ENCODE data around the gene FBXW12. TPM values are rescaled to one million over a fixed set of nuclear protein-coding genes. Genes with fewer than 3 reads are reported as not detected.

The FBXW12 gene
- polyA plus RNA-seq, 1 donor from 2014 or later, result not detected

DNA sequence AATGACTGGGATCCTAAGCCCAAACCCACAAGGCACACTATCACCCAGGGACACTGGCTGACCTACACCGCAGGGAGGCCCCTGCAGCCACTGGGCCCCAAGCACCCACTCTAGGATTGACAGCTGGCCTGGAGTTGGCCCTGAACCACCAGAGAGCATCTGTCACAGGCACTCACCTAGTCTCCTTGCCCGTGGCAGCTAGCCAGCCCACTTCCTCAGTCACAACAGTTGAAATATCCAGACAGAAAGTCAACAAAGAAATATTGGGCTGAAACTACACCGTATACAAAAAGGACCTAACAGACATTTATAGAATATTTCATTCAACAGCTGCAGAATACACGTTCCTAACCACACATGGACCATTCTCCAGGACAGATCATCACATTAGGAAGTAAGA lies 33.4 kb upstream of the FBXW12 start:
- Histone ChIP-seq H4K20me1 (ENCODE audit: insufficient read depth) (no peaks in the 10 kb centered on the region), H3F3A (ENCODE audit: insufficient read depth, low read length, poor library complexity, severe bottlenecking) (no peaks in the 10 kb centered on the region), H3K9ac (ENCODE audit: low read length) (no peak overlapping the region), H3K9me2 (ENCODE audit: insufficient read depth, low read length) (no peaks in the 10 kb centered on the region), H3K4me3 (ENCODE audit: low read length) (no peak overlapping the region), H3K36me3 (ENCODE audit: insufficient read depth, low read length) (no peaks in the 10 kb centered on the region), H3K27me3 (ENCODE audit: insufficient read depth, low read depth, low read length) (no peaks in the 10 kb centered on the region), H3K27ac (ENCODE audit: low read length) (no peak overlapping the region), H3K9me3 (ENCODE audit: low read length) (no peaks in the 10 kb centered on the region), H3K4me2 (ENCODE audit: low read length) (no peak overlapping the region), H3K79me2 (replicated peaks; ENCODE audit: insufficient read depth, low read length) (no peaks in the 10 kb centered on the region), H2AFZ (ENCODE audit: low read depth, low read length) (no peak overlapping the region)
- TF ChIP-seq SMC3 (conservative IDR thresholded peaks at IDR 0.05; ENCODE audit: poor library complexity) (no peak), POLR2AphosphoS5 (IDR thresholded peaks at IDR 0.05) (no peak), EP300 (conservative IDR thresholded peaks at IDR 0.05; ENCODE audit: poor library complexity, severe bottlenecking) (no peak), RAD21 (conservative IDR thresholded peaks at IDR 0.05) (no peak), TAF1 (IDR thresholded peaks at IDR 0.05; ENCODE audit: low read depth) (no peak), EZH2 (IDR thresholded peaks at IDR 0.05; ENCODE audit: borderline replicate concordance, insufficient read depth, low read length, poor library complexity, severe bottlenecking) (no peak), MXI1 (conservative IDR thresholded peaks at IDR 0.05; ENCODE audit: poor library complexity, severe bottlenecking) (no peak)
- TF ChIP-seq, protein P1, sequence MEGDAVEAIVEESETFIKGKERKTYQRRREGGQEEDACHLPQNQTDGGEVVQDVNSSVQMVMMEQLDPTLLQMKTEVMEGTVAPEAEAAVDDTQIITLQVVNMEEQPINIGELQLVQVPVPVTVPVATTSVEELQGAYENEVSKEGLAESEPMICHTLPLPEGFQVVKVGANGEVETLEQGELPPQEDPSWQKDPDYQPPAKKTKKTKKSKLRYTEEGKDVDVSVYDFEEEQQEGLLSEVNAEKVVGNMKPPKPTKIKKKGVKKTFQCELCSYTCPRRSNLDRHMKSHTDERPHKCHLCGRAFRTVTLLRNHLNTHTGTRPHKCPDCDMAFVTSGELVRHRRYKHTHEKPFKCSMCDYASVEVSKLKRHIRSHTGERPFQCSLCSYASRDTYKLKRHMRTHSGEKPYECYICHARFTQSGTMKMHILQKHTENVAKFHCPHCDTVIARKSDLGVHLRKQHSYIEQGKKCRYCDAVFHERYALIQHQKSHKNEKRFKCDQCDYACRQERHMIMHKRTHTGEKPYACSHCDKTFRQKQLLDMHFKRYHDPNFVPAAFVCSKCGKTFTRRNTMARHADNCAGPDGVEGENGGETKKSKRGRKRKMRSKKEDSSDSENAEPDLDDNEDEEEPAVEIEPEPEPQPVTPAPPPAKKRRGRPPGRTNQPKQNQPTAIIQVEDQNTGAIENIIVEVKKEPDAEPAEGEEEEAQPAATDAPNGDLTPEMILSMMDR (IDR thresholded peaks at IDR 0.05; ENCODE audit: poor library complexity, severe bottlenecking), result no peak
- TF ChIP-seq, protein P2, sequence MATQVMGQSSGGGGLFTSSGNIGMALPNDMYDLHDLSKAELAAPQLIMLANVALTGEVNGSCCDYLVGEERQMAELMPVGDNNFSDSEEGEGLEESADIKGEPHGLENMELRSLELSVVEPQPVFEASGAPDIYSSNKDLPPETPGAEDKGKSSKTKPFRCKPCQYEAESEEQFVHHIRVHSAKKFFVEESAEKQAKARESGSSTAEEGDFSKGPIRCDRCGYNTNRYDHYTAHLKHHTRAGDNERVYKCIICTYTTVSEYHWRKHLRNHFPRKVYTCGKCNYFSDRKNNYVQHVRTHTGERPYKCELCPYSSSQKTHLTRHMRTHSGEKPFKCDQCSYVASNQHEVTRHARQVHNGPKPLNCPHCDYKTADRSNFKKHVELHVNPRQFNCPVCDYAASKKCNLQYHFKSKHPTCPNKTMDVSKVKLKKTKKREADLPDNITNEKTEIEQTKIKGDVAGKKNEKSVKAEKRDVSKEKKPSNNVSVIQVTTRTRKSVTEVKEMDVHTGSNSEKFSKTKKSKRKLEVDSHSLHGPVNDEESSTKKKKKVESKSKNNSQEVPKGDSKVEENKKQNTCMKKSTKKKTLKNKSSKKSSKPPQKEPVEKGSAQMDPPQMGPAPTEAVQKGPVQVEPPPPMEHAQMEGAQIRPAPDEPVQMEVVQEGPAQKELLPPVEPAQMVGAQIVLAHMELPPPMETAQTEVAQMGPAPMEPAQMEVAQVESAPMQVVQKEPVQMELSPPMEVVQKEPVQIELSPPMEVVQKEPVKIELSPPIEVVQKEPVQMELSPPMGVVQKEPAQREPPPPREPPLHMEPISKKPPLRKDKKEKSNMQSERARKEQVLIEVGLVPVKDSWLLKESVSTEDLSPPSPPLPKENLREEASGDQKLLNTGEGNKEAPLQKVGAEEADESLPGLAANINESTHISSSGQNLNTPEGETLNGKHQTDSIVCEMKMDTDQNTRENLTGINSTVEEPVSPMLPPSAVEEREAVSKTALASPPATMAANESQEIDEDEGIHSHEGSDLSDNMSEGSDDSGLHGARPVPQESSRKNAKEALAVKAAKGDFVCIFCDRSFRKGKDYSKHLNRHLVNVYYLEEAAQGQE (IDR thresholded peaks at IDR 0.05; ENCODE audit: borderline replicate concordance), result no peak

DNA sequence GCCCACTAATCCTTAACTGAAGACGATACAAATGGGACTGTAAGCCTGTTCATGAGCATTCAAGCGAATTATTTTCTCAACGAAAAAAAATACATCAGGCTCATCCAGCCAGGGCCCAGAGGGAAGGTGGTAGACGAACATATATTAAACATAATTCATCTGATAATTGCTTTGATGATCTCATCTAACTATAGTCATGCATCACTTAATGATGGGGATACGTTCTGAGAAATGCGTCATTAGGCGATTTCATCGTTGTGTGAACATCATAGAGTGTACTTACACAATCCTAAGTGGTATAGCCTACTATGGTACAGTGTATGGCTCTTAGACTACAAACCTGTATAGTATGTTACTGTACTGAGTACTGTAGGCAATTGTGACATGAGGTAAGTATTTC lies 28.6 kb upstream of the FBXW12 start:
- no peaks in the 10 kb centered on the region for H3K9me3 ChIP-seq (ENCODE audit: low read length)
- H3K9ac ChIP-seq (ENCODE audit: low read length), result no peak overlapping the region
- no peak overlapping the region for H3K4me2 ChIP-seq (ENCODE audit: low read length)
- no peaks in the 10 kb centered on the region for H3K79me2 ChIP-seq (replicated peaks; ENCODE audit: insufficient read depth, low read length)
- H3K27me3 ChIP-seq (ENCODE audit: insufficient read depth, low read depth, low read length), result no peaks in the 10 kb centered on the region
- no peak overlapping the region for H3K27ac ChIP-seq (ENCODE audit: low read length)
- H3K4me3 ChIP-seq (ENCODE audit: low read length), result no peak overlapping the region
- no peaks in the 10 kb centered on the region for H3K9me2 ChIP-seq (ENCODE audit: insufficient read depth, low read length)
- TF ChIP-seq RAD21 (conservative IDR thresholded peaks at IDR 0.05), result no peak
- no peaks in the 10 kb centered on the region for H3K36me3 ChIP-seq (ENCODE audit: insufficient read depth, low read length)
- no peak overlapping the region for H2AFZ ChIP-seq (ENCODE audit: low read depth, low read length)
- H3F3A ChIP-seq (ENCODE audit: insufficient read depth, low read length, poor library complexity, severe bottlenecking), result no peaks in the 10 kb centered on the region
- H4K20me1 ChIP-seq (ENCODE audit: insufficient read depth), result no peaks in the 10 kb centered on the region
